GM12878 (cell line): Measurements from ENCODE around the gene ATP5ME.

Experiments
- BHLHE40 ChIP-seq, 2 experiments: fragments of 450-650 bp in 1 of 2; IDR thresholded peaks; 2 replicates each; pipeline ENCODE4 v1.6.1; 2011 to 2017; ENCODE audit warnings: low read depth in 2 of 2, borderline replicate concordance in 1 of 2, improper control_type of control experiment in 1 of 2, low read length in 1 of 2, mild to moderate bottlenecking in 1 of 2
- EED ChIP-seq: sonication (generic); IDR thresholded peaks from 2 replicates; pipeline ENCODE4 v1.6.1; 2016; ENCODE audit warnings: antibody characterized with exemption, low read depth
- FOS ChIP-seq: IDR thresholded peaks from 3 replicates; pipeline ENCODE4 v1.6.1; 2011; ENCODE audit warnings: borderline replicate concordance; ENCODE audit not compliant: insufficient read length; ENCODE audit errors: extremely low read depth
- MYC ChIP-seq: IDR thresholded peaks from 2 replicates; pipeline ENCODE4 v1.6.1; 2011; ENCODE audit warnings: mild to moderate bottlenecking, low read length, moderate library complexity, inconsistent platforms; ENCODE audit not compliant: insufficient read depth, insufficient replicate concordance, insufficient read length, severe bottlenecking
- NFYA ChIP-seq: IDR thresholded peaks from 2 replicates; pipeline ENCODE4 v1.6.1; 2011; ENCODE audit warnings: low read depth, mild to moderate bottlenecking, low read length, improper control_type of control experiment, borderline replicate concordance
- RAD21 ChIP-seq: IDR thresholded peaks from 2 replicates; pipeline ENCODE4 v1.6.1; 2011; ENCODE audit warnings: mild to moderate bottlenecking, low read depth, low read length, moderate library complexity; ENCODE audit not compliant: insufficient read depth
- RFX5 ChIP-seq: IDR thresholded peaks from 2 replicates; pipeline ENCODE4 v1.6.1; 2011; ENCODE audit warnings: low read depth, low read length, improper control_type of control experiment
- TF ChIP-seq, protein P1 (sequence below): IDR thresholded peaks from 2 replicates; pipeline ENCODE4 v1.6.1; 2011; ENCODE audit warnings: low read depth, low read length, improper control_type of control experiment, borderline replicate concordance
- TF ChIP-seq, protein P2 (sequence below): IDR thresholded peaks from 2 replicates; pipeline ENCODE4 v1.6.1; 2012; ENCODE audit warnings: mild to moderate bottlenecking, low read depth, low read length
- TF ChIP-seq, protein P3 (sequence below): fragments of 450-650 bp; formaldehyde crosslinking; IDR thresholded peaks from 2 replicates; pipeline ENCODE4 v1.5.0; 2022; ENCODE audit warnings: mild to moderate bottlenecking, missing genetic modification characterization
- TF ChIP-seq, protein P4 (sequence below): IDR thresholded peaks from 2 replicates; pipeline ENCODE4 v1.6.1; 2011; ENCODE audit warnings: borderline replicate concordance, low read depth, mild to moderate bottlenecking, moderate library complexity, low read length; ENCODE audit not compliant: insufficient read depth, poor library complexity, severe bottlenecking
- TF ChIP-seq, protein P5 (sequence below): IDR thresholded peaks from 2 replicates; pipeline ENCODE4 v1.6.1; 2012; ENCODE audit warnings: low read depth, low read length, improper control_type of control experiment

DNA sequence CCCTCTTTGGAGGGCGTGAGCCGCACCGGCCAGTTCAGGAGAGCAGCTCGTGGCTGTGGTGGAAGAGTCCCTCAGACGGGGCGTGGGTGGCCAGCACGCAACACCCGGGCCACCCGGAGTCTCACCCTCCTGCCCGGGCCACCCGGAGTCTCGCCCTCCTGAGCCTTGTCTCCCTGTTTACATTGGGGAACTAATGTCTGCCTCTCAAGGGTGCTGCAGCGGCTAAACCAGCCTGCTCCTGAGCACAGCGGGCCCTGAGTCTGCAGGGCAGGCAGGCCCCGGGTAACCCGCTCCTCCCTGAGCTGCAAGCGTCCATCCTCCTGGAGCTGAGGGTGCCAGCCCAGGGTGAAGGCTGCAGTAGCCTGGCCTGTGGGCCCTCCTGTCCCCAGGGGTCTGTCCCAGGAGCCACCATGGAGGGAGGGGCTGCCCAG lies 45.8 kb downstream of the ATP5ME start:
- no peak for TF ChIP-seq EED
- no peak for TF ChIP-seq RAD21
- TF ChIP-seq FOS: no peak
- TF ChIP-seq MYC: no peak
- TF ChIP-seq, protein P1, sequence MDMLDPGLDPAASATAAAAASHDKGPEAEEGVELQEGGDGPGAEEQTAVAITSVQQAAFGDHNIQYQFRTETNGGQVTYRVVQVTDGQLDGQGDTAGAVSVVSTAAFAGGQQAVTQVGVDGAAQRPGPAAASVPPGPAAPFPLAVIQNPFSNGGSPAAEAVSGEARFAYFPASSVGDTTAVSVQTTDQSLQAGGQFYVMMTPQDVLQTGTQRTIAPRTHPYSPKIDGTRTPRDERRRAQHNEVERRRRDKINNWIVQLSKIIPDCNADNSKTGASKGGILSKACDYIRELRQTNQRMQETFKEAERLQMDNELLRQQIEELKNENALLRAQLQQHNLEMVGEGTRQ: no peak
- TF ChIP-seq, protein P2, sequence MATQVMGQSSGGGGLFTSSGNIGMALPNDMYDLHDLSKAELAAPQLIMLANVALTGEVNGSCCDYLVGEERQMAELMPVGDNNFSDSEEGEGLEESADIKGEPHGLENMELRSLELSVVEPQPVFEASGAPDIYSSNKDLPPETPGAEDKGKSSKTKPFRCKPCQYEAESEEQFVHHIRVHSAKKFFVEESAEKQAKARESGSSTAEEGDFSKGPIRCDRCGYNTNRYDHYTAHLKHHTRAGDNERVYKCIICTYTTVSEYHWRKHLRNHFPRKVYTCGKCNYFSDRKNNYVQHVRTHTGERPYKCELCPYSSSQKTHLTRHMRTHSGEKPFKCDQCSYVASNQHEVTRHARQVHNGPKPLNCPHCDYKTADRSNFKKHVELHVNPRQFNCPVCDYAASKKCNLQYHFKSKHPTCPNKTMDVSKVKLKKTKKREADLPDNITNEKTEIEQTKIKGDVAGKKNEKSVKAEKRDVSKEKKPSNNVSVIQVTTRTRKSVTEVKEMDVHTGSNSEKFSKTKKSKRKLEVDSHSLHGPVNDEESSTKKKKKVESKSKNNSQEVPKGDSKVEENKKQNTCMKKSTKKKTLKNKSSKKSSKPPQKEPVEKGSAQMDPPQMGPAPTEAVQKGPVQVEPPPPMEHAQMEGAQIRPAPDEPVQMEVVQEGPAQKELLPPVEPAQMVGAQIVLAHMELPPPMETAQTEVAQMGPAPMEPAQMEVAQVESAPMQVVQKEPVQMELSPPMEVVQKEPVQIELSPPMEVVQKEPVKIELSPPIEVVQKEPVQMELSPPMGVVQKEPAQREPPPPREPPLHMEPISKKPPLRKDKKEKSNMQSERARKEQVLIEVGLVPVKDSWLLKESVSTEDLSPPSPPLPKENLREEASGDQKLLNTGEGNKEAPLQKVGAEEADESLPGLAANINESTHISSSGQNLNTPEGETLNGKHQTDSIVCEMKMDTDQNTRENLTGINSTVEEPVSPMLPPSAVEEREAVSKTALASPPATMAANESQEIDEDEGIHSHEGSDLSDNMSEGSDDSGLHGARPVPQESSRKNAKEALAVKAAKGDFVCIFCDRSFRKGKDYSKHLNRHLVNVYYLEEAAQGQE: no peak
- TF ChIP-seq, protein P3, sequence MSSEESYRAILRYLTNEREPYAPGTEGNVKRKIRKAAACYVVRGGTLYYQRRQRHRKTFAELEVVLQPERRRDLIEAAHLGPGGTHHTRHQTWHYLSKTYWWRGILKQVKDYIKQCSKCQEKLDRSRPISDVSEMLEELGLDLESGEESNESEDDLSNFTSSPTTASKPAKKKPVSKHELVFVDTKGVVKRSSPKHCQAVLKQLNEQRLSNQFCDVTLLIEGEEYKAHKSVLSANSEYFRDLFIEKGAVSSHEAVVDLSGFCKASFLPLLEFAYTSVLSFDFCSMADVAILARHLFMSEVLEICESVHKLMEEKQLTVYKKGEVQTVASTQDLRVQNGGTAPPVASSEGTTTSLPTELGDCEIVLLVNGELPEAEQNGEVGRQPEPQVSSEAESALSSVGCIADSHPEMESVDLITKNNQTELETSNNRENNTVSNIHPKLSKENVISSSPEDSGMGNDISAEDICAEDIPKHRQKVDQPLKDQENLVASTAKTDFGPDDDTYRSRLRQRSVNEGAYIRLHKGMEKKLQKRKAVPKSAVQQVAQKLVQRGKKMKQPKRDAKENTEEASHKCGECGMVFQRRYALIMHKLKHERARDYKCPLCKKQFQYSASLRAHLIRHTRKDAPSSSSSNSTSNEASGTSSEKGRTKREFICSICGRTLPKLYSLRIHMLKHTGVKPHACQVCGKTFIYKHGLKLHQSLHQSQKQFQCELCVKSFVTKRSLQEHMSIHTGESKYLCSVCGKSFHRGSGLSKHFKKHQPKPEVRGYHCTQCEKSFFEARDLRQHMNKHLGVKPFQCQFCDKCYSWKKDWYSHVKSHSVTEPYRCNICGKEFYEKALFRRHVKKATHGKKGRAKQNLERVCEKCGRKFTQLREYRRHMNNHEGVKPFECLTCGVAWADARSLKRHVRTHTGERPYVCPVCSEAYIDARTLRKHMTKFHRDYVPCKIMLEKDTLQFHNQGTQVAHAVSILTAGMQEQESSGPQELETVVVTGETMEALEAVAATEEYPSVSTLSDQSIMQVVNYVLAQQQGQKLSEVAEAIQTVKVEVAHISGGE (CRISPR knock-in tag): no peak
- TF ChIP-seq, protein P4, sequence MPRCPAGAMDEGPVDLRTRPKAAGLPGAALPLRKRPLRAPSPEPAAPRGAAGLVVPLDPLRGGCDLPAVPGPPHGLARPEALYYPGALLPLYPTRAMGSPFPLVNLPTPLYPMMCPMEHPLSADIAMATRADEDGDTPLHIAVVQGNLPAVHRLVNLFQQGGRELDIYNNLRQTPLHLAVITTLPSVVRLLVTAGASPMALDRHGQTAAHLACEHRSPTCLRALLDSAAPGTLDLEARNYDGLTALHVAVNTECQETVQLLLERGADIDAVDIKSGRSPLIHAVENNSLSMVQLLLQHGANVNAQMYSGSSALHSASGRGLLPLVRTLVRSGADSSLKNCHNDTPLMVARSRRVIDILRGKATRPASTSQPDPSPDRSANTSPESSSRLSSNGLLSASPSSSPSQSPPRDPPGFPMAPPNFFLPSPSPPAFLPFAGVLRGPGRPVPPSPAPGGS: no peak
- no peak for TF ChIP-seq BHLHE40 (IDR thresholded peaks at IDR 0.05; ENCODE audit: borderline replicate concordance in 1 of 2, low read depth in 2 of 2, low read length in 1 of 2)
- TF ChIP-seq NFYA: no peak
- TF ChIP-seq, protein P5, sequence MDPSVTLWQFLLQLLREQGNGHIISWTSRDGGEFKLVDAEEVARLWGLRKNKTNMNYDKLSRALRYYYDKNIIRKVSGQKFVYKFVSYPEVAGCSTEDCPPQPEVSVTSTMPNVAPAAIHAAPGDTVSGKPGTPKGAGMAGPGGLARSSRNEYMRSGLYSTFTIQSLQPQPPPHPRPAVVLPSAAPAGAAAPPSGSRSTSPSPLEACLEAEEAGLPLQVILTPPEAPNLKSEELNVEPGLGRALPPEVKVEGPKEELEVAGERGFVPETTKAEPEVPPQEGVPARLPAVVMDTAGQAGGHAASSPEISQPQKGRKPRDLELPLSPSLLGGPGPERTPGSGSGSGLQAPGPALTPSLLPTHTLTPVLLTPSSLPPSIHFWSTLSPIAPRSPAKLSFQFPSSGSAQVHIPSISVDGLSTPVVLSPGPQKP: no peak
- no peak for TF ChIP-seq RFX5
